ENCODE results near the gene PTAFR. TPM values are rescaled to one million over a fixed set of nuclear protein-coding genes. Genes with fewer than 3 reads are reported as not detected.

The PTAFR gene
- total RNA-seq, 1 donor from 2014 or later, result 2.2 TPM

Other genes with a start within 250 kb of the PTAFR start
- not detected for gene SMPDL3B, start 241.7 kb downstream of the PTAFR start, total RNA-seq
- 3.0 TPM for gene XKR8, start 216.7 kb downstream of the PTAFR start, total RNA-seq
- gene EYA3, start 88.1 kb downstream of the PTAFR start, total RNA-seq, result 15.9 TPM
- gene DNAJC8, start 56.3 kb upstream of the PTAFR start, total RNA-seq, result 54.1 TPM
- gene ATP5IF1, start 59.4 kb upstream of the PTAFR start, total RNA-seq, result 423 TPM
- 4.7 TPM for gene SESN2, start 82.8 kb upstream of the PTAFR start, total RNA-seq
- gene MED18, start 152.3 kb upstream of the PTAFR start, total RNA-seq, result 10.3 TPM
- gene PHACTR4, start 193.1 kb upstream of the PTAFR start, total RNA-seq, result 18.0 TPM